ENCODE measurements around the gene SENP2.
"Not testable (repeated sequence)": the region's sequence is repeated elsewhere in the genome, so short reads cannot be mapped to it uniquely, and the experiment has no call there.

SENP2 gene

GRCh38 chr3:185586686-185587039 lies 568 bp downstream of the SENP2 start:
- no peak for DNase-seq (ENCODE audit: low spot score)

DNA sequence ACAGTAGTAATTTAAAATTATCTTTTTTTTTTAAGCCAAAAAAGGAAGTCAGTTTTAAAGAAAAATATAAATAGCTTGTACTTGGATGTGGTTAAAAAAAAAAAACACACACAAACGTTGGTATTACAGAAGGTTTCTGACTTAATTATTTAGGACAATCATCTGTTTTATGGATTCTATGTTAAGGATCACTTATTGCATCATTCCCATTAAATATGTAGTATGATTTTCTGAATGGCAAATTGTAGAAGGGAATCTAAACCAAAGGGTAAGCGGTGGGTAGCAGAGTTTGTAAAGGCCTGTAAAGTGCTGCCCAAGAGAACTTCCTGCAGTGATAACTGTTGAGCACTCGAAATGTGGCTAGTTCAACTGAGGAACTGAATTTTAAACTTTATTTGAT lies 8.0 kb downstream of the SENP2 start:
- DNase-seq (ENCODE audit: low spot score) = no peak

DNA sequence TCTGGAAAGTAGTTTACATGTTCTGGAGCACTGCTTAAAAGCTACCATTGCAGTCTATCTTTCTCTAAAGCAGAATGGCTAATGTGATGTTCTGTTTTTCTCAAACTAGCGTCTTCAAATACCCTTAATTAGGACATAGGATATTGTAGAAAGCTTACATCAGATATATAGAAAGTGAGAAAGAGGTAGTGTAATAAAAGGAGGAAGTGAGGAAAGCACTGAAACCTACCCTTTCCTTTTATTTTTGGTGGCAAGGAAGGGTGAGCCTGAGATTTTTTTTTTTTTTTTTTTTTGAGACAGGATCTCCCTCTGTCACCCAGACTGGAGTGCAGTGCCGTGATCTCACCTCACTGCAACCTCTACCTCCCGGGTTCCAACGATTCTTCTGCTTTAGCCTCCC lies 9.4 kb downstream of the SENP2 start:
- DNase-seq (ENCODE audit: low spot score) = no peak

DNA sequence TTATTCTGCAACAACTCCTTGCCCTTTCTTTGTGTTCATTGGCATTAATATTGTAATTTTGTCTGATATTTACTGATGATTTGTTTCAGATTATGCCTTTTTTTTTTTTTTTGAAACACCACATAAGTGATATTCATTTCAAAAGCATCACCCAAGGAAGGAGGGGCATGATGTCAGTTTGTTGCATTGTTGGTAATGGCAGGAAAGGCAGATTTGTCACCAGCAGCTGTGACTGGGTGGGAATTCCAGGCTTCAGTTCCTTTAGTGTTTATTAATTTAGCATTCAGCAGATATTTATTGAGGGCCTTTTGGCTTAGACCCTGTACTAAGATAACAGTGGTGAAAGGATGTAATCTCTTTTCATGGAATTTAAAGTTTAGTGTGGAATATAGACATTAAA lies 19.5 kb downstream of the SENP2 start:
- no peak for DNase-seq (ENCODE audit: low spot score)

DNA sequence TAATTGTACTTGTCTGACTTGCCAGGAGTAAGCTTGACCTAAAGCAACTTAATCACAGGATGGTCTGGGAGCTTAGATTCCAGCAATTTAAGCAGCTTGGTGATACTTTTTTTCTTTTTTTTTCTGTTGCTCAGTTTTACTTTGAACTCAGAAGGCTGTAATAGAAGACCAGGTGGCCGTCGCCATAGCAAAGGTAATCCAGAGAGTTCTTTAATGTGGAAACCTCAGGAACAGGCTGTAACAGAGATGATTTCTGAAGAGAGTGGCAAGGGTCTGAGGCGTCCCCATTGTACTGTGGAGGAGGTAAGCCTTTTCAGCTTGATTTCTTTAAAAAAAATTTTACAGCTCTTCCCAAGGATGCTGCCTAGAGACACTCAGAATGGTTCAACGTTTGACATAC lies 20.1 kb downstream of the SENP2 start:
- DNase-seq (ENCODE audit: low spot score) = no peak

DNA sequence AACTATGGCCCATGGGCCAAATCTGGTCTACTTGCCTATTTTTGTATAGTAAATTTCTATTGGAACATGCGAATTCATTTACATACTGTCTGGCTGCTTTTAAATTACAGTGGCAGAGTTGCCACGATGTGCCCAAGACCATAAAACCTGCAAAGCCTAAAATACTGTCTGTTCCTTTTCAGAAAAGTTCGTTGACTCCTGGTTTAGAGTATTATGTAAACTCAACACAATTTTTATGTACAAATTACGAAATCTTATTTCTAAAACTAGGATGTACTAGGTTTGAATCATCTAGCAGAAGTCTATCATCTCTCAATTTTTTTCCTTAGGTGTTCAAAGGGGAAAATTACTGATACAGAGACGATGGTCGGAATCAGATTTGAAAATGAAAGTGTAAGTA lies 26.9 kb downstream of the SENP2 start:
- no peak for DNase-seq (ENCODE audit: low spot score)

DNA sequence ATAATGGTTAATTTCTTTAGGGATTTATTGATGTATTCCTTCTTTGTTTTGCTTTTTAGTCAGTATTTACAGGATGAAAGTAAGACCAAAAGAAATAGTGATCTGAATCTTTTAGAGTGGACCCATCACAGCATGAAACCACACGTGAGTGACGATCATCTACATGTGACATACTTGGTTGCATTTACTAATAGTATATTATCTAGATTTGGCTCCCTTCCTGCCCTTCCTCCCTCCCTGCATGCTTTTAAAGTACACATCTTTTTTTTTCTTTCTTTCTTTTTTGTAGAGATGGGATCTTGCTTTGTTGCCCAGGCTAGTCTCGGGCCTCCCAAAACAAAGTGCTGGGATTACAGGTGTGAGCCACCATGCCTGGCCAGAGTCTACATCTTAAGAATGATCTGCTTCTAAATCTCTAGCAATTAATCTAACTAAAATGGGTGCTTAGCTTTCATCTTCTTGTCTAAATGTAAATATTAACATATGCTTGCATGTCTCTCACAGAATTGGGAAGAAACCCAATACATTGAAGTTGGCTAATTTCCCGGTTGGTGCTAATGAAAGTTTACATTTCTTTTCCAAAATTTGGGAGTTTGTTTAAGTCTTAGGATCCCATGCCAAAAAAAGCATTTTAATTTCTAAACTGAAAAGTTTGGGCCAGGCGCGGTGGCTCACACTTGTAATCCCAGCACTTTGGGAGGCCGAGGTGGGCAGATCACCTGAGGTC lies 38.0 kb downstream of the SENP2 start:
- no peak for DNase-seq (ENCODE audit: low spot score)

DNA sequence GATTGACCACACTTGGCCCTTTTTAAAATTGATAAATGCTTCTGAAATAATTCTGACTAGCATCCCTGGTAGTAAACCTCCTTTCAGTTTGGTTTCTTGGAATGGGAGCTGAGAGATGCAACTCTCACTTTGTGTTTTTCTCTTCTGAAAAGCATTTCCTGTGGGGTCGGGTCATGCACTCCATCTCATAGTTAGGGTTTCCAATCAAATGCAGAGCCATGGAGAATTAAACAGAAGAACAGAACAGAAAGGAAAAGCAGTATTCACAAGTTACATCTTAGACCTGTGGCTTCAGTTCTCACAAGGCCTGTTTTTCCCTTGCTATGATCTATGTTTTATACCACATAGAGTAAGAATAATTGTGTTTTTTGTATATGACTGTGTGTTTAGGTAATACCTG lies 39.7 kb downstream of the SENP2 start:
- no peak for DNase-seq (ENCODE audit: low spot score)

DNA sequence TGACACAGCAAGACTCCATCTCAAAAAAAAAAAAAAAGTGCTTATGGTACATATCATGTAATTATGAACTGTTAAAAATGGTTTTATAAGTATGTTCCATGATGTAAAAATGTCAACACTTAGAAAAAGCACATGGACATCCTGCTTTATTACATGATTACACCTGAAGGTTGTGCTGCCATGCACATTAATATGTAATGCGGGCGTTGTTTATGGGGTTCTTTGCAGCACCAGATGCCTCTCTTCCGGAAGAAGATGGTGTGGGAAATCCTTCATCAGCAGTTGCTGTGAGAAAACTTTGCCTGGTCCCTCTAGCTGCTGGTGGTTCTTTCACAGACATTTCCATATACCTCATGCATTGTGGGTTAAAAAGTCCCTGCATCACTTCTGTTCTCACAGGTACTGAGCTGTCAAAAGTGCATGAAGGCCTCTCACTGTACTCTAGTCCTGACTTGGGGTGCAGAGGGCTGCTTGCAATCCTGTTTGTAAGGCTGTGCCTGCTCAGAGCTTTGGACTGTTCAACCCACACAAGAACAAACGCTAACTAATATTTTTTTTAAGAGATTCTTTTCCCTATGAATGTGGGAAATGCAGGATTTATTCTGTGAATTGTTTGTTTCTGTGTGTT lies 43.6 kb downstream of the SENP2 start:
- DNase-seq (ENCODE audit: low spot score) = no peak

DNA sequence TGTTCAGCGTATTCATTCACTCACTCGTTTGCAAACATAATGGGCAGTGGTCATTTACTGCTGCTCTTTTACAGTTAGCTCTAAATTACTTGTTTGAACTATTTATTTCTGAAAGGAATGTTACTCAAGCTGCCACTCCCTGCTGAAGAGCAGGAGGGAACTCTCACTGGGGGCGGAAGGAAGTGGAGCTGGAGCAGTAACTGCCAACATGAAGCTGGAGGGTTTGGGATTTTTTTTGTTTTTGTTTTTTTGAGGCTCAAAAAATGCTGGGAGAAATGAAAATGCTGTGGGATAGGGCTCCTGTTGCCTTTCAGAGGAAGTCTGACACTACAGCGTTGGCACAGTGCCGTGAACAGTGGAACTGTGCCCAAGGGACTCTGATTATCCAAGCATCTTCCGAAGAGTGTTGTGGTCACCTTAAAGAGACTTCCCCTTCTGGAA lies 44.1 kb downstream of the SENP2 start:
- DNase-seq (ENCODE audit: low spot score) = no peak

DNA sequence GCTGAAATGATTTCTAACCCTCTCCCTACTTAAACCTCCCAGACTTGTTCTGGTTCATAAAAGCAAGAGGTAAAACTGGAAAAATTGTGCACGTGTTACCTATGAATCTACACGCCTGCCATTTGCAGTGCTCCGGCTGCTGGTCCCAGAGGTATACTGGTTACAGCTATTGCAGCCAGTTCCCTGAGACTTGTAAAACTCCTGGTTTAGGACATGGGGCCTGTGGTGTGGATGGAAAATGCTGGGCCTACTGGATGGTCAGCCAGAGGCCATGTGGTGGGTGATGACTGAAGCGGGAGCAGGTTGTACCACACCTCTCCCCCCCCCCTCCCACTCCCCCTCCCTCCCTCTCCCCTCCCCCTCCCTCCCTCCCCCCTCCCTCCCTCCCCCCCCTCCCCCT lies 45.0 kb downstream of the SENP2 start:
- no peak for DNase-seq (ENCODE audit: low spot score)

GRCh38 chr3:185631508-185632206 lies 45.6 kb downstream of the SENP2 start:
- no peak for DNase-seq (ENCODE audit: low spot score)

DNA sequence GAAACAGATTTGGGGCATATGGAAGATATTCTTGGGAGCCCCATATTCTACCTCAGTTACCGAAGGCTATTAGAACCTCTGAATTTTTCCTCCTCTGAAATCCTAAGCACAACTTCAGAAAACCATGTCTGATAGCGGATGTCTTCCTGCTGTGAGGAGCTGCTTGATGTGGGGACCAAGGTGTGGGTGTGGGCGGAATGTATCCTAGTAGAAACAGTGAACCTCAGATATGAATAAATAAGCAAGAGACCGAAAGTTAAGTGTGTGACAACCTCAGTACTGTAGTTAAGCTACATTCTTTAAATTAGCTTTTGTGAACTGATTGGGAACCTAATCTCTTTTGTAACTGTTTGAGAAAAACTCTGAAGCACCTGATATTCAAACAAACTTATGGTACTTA lies 46.9 kb downstream of the SENP2 start:
- no peak for DNase-seq (ENCODE audit: low spot score)

- no peak for DNase-seq (ENCODE audit: low spot score)
Measured at GRCh38 chr3:185637388-185637787, 51.3 kb downstream of the SENP2 start.

GRCh38 chr3:185638651-185639050 lies 52.6 kb downstream of the SENP2 start:
- DNase-seq (ENCODE audit: low spot score) = not testable (repeated sequence)

DNA sequence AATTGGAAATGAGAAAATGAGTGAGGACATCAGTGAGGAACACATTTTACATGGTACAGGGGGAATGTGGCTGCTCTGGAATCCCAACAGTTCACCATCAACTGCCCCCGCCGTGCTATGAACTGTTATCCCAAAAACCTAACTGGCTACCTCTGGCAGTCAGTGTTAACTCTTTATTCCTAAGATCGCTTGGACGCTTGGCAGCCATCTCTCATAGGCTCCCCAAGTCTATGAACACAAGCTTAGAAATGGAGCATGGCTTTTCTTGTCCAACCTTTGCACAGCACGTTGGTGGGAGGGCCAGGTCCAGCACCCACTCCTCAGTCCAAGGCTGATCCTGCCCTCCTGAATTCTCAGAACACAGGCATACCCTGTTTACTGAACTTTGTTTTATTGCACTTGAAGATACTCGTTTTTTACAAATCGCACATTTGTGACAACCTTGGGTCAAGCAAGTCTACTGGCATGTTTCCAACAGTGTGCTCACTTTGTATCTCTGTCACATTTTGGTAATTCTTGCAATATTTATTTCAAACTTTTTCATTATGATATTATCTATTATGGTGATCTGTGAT lies 53.6 kb downstream of the SENP2 start:
- no peak for DNase-seq (ENCODE audit: low spot score)

DNA sequence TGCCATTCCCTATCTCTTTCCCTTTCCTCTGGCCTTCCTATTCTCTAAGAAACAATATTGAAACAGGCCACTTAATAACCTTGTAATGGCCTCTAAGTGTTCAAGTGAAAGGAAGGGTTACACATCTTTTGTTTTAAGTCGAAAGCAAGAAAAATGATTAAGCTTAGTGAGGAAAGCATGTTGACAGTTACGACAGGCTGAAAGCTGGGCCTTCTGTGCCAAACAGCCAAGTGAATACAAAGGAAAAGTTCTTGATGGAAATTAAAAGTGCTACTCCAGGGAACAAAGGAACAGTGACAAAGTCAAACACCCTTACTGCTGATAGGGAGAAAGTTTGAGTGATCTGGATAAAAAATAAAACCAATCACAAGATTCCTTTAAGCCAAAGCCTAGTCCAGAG lies 54.2 kb downstream of the SENP2 start:
- DNase-seq (ENCODE audit: low spot score) = no peak

DNA sequence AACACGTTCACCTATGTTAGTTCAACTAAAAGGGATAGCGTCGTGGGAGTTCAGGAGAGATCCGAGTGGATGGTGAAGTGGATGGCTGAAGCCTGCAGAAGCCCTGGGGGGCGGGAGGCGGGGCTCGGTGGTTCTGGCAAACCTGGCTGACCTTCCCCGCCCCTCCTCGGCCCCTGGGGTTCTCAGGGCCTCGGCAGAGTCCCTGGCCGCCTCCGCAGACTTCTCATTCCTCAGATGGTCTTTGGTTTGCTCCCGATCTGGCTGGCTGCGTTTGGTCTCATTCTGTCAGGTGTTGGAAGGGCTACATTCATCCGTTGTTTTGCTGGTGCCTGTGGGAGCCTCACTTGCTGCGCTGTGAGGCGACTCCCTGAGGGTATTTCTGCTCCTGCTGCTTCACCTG lies 59.1 kb downstream of the SENP2 start:
- DNase-seq (ENCODE audit: low spot score) = not testable (repeated sequence)

GRCh38 chr3:185645596-185646381 lies 59.7 kb downstream of the SENP2 start:
- DNase-seq (ENCODE audit: low spot score) = no peak

GRCh38 chr3:185646382-185647133 lies 60.5 kb downstream of the SENP2 start:
- no peak for DNase-seq (ENCODE audit: low spot score)

GRCh38 chr3:185647134-185647879 lies 61.2 kb downstream of the SENP2 start:
- DNase-seq (ENCODE audit: low spot score) = no peak

All from HuH-7.5 (cell line).